Keratinocyte (primary cell): ENCODE measurements around the gene SHROOM4. TPM values are rescaled to one million over a fixed set of nuclear protein-coding genes. Genes with fewer than 3 reads are reported as not detected.

Source experiments
- DNase-seq: peaks from one replicate; pipeline ENCODE4 v3.0.0-alpha.2; 2011; ENCODE audit warnings: low read depth, missing footprints, low spot score
- FAIRE-seq: peaks from 2 replicates; lab custom pipeline; 2011; peaks lifted over from hg19 to GRCh38; lab: Jason Lieb, UNC
- H2AFZ ChIP-seq: 2 replicates; pipeline ENCODE4 v1.6.0; 2012; ENCODE audit warnings: low read length, control low read depth, inconsistent platforms; ENCODE audit not compliant: control insufficient read depth
- H3K27ac ChIP-seq: 2 replicates; pipeline ENCODE4 v1.5.1; 2011; ENCODE audit warnings: low read length; ENCODE audit not compliant: control insufficient read depth, insufficient read depth
- H3K27me3 ChIP-seq: 3 replicates; pipeline ENCODE4 v1.6.0; 2011; ENCODE audit warnings: low read length; ENCODE audit not compliant: control insufficient read depth, insufficient read depth; ENCODE audit errors: extremely low read depth
- H3K36me3 ChIP-seq, 2 experiments: 2 replicates in 1 of 2; 3 replicates in 1 of 2; pipeline ENCODE4 v1.5.1; 2011; ENCODE audit warnings: low read length in 2 of 2, mild to moderate bottlenecking in 1 of 2; ENCODE audit not compliant: control insufficient read depth in 2 of 2, insufficient read depth in 2 of 2; ENCODE audit errors: extremely low read depth in 1 of 2
- H3K4me1 ChIP-seq: 3 replicates; pipeline ENCODE4 v1.5.1; 2011; ENCODE audit warnings: low read length; ENCODE audit not compliant: control insufficient read depth, insufficient read depth; ENCODE audit errors: extremely low read depth
- H3K4me2 ChIP-seq: 3 replicates; pipeline ENCODE4 v1.6.0; 2011; ENCODE audit warnings: low read depth, low read length; ENCODE audit not compliant: control insufficient read depth, insufficient read depth; ENCODE audit errors: extremely low read depth
- H3K4me3 ChIP-seq, 3 experiments: fragments of 200-600 bp in 1 of 3; sonication (generic) in 1 of 3; 2 replicates in 2 of 3; 3 replicates in 1 of 3; pipeline ENCODE4 v1.5.1; 2011 to 2016; ENCODE audit warnings: low read length in 3 of 3, mild to moderate bottlenecking in 3 of 3, control low read depth in 2 of 3, inconsistent platforms in 1 of 3, low read depth in 1 of 3, mixed read lengths in 1 of 3, mixed run types in 1 of 3, moderate library complexity in 1 of 3; ENCODE audit not compliant: control insufficient read depth in 2 of 3, insufficient read depth in 2 of 3; ENCODE audit errors: extremely low read depth in 1 of 3
- H3K79me2 ChIP-seq: 2 replicates; pipeline ENCODE4 v1.6.0; 2012; ENCODE audit warnings: low read length; ENCODE audit not compliant: control insufficient read depth, insufficient read depth
- H3K9ac ChIP-seq: 3 replicates; pipeline ENCODE4 v1.6.0; 2011; ENCODE audit warnings: low read length; ENCODE audit not compliant: control insufficient read depth, insufficient read depth; ENCODE audit errors: extremely low read depth
- H3K9me1 ChIP-seq: 3 replicates; pipeline ENCODE4 v1.6.0; 2011; ENCODE audit warnings: low read length; ENCODE audit not compliant: control insufficient read depth, insufficient read depth; ENCODE audit errors: extremely low read depth
- H3K9me3 ChIP-seq: 2 replicates; pipeline ENCODE4 v1.5.1; 2012; ENCODE audit warnings: low read depth, low read length; ENCODE audit not compliant: control insufficient read depth
- H4K20me1 ChIP-seq: 3 replicates; pipeline ENCODE4 v1.6.0; 2011; ENCODE audit warnings: low read length; ENCODE audit not compliant: control insufficient read depth, insufficient read depth; ENCODE audit errors: extremely low read depth
- CTCF ChIP-seq, 3 experiments: IDR thresholded peaks in 1 of 3; conservative IDR thresholded peaks in 1 of 3; optimal IDR thresholded peaks in 1 of 3; 2 replicates in 2 of 3; 3 replicates in 1 of 3; pipeline versions ENCODE3 to v1.5.1; 2011; ENCODE audit warnings: low read length in 3 of 3, mild to moderate bottlenecking in 3 of 3, moderate library complexity in 2 of 3, control low read depth in 1 of 3, inconsistent platforms in 1 of 3; ENCODE audit not compliant: insufficient read depth in 2 of 3; ENCODE audit errors: extremely low read depth in 1 of 3
- EZH2 ChIP-seq: IDR thresholded peaks from one replicate; pipeline ENCODE4 v1.6.1; 2012; ENCODE audit warnings: inconsistent platforms, mild to moderate bottlenecking, low read length, moderate library complexity
- dilution Hi-C: fragments of 300-500 bp; cut with MboI; formaldehyde crosslinking; loops from one replicate; pipeline ENCODE4 v1.7.0; 2020; ENCODE audit warnings: low sequenced_read_pairs; ENCODE audit not compliant: extremely low pct_ligation_motif_present
- polyA plus RNA-seq, 5 experiments: library from polyadenylated mRNA; depleted of rRNA in 3 of 5; stranded (reverse) in 3 of 5; stranded (forward) in 1 of 5; unstranded in 1 of 5; fragments of >200 nt; gene quantifications; 1 replicate in 1 of 5; 2 replicates in 3 of 5; 3 replicates in 1 of 5; pipeline versions ENCODE4 v1.2.1 to v1.2.3, GENCODE V29; 2011 to 2012; ENCODE audit warnings: missing spikeins in 2 of 5, low read depth in 1 of 5, low replicate concordance in 1 of 5

The SHROOM4 gene
- polyA plus RNA-seq, 1 donor (not counting 4 experiments of a cell fraction or from before 2014, with no cell fraction given): 0.50 TPM

DNA sequence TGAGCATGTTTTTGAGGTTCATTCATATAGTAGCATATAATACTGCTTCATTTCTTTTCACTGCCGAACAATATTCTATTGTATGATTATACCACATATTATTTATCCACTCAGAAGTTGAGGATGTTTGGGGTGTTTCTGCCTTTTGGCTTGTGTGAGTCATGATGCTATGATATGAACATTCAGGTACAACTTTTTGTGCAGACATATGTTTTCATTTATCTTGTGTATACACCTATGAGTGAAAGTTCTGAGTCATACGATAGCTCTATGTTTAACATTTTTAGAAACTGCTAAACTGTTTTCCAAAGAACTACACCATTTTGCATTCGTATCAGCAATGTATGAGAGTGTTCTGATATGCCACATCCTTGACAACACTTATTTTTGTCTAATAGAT lies 57.7 kb downstream of the SHROOM4 start:
- H3K4me2 ChIP-seq: no peak overlapping the region
- no peaks in the 10 kb centered on the region for H3K79me2 ChIP-seq
- no peak overlapping the region for H3K4me3 ChIP-seq
- H3K9me3 ChIP-seq: no peaks in the 10 kb centered on the region
- FAIRE-seq (no peak), DNase-seq (no peak)
- dilution Hi-C loops: no loop called here
- no peaks in the 10 kb centered on the region for H3K9me1 ChIP-seq
- TF ChIP-seq CTCF (optimal IDR thresholded peaks at IDR 0.05 in 1 of 3, IDR thresholded peaks at IDR 0.05 in 1 of 3, conservative IDR thresholded peaks at IDR 0.05 in 1 of 3; ENCODE audit: extremely low read depth in 1 of 3, insufficient read depth in 2 of 3, low read length in 3 of 3): no peak
- TF ChIP-seq EZH2: no peak
- H3K27me3 ChIP-seq: no peaks in the 10 kb centered on the region
- no peak overlapping the region for H2AFZ ChIP-seq
- H3K36me3 ChIP-seq: no peaks in the 10 kb centered on the region
- H3K4me1 ChIP-seq: no peaks in the 10 kb centered on the region
- H3K9ac ChIP-seq: no peak overlapping the region
- no peak overlapping the region for H3K27ac ChIP-seq
- no peaks in the 10 kb centered on the region for H4K20me1 ChIP-seq

- no peak for DNase-seq
- no peak overlapping the region for H3K4me2 ChIP-seq
- no peaks in the 10 kb centered on the region for H3K9me3 ChIP-seq
- H4K20me1 ChIP-seq: no peaks in the 10 kb centered on the region
- H3K27me3 ChIP-seq: no peaks in the 10 kb centered on the region
- TF ChIP-seq CTCF (optimal IDR thresholded peaks at IDR 0.05 in 1 of 3, IDR thresholded peaks at IDR 0.05 in 1 of 3, conservative IDR thresholded peaks at IDR 0.05 in 1 of 3; ENCODE audit: extremely low read depth in 1 of 3, insufficient read depth in 2 of 3, low read length in 3 of 3): no peak
- no peak for TF ChIP-seq EZH2
- dilution Hi-C loops: no loop called here
- H3K36me3 ChIP-seq: no peaks in the 10 kb centered on the region
- no peak overlapping the region for H3K4me3 ChIP-seq
- no peak for FAIRE-seq
- H3K79me2 ChIP-seq: no peaks in the 10 kb centered on the region
- H3K27ac ChIP-seq: no peak overlapping the region
- no peaks in the 10 kb centered on the region for H3K4me1 ChIP-seq
- no peak overlapping the region for H3K9ac ChIP-seq
- H2AFZ ChIP-seq: no peak overlapping the region
- H3K9me1 ChIP-seq: no peaks in the 10 kb centered on the region
Observed at GRCh38 chrX:50751091-50751490, 62.9 kb downstream of the SHROOM4 start.
